OCI-M1 (cell line): ENCODE measurements around the gene PLEKHG4.

Experiments used
- DNase-seq: peaks from one replicate; lab custom pipeline; 2025; lab: John Stamatoyannopoulos, UW

PLEKHG4 gene

DNA sequence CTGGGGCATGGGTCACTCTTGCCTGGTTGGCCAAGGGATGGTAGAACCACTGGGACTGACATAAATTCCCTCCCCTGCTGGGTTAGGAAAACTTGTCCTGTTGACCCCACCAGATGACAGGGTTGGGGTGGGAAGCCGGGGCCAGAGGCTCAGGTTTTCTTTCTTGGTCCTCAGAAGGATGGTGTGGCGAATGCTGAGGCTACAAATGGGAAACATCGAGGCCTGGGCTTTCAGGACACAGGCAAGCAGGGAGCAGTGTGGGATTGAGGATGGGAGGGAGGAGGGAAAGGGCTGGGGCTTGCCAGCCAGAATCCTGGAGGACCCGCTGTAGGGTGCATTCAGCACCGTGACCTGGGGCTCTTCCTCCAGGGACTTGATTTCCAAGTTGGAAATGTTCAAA, 14.5 kb upstream of the PLEKHG4 start:
- no peak for DNase-seq

DNA sequence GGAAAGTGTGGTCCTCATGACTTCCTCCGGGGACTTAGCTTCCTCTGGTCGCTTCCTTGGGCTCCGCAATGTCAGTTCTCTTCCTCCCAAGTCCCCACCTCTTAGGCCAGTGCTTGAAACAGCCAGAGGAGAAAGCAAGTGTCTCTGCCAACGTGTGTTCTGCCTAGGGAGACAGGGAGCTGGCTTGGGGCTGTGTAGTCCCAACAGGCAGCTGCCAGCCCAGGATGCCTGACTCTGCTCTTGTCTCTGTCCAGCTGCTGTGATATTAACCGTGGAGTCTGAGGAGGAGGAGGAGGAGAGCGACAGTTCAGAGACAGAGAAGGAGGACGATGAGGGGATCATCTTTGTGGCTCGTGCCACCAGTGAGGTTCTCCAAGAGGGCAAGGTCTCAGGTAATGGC, 13.5 kb upstream of the PLEKHG4 start:
- DNase-seq = no peak

- peak; percentile 97 for DNase-seq
Measured at GRCh38 chr16:67268136-67268579, 11.2 kb upstream of the PLEKHG4 start.

GRCh38 chr16:67269766-67270165, 9.6 kb upstream of the PLEKHG4 start:
- no peak for DNase-seq

DNA sequence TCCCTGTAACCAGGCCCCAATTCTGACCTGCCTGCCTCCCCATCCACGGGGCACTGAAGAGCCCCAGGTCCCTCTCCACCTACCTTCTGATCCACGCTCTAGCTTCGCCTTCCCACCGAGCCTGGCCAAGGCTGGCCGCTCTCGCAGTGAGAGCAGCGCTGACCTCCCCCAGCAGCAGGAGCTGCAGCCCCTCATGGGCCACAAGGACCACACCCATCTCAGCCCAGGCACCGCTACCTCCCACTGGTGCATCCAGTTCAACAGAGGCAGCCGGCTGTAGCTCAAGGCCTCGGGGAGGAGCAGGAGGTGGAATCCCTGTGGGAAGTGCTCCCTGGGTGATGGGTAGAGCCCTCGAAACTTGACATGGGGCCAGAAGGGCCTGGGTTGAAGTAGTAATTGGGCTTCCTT, 8.4 kb upstream of the PLEKHG4 start:
- no peak for DNase-seq

DNA sequence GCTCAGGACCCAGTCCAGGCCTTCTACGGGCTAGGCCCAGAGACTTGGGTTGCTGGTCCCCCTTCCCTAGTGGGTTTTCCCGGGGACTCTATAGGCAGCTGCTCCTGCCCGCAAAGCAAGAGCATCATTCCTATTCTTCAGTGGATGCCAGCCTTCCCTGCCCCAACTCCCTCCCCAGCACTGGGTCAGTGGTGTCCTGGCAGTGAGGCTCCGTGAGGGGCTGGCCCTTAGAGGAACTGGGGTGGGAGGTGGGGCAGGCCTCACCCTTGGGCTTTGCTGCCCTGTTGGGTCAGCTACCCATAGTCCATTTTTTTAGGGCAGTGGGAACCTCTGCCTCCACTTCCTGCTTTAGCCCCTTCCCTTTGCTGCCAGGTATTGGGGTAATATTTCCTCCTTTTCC, 7.9 kb upstream of the PLEKHG4 start:
- no peak for DNase-seq

GRCh38 chr16:67275321-67275720, 4.0 kb upstream of the PLEKHG4 start:
- no peak for DNase-seq

- peak; percentile 15 for DNase-seq
Measured at GRCh38 chr16:67277294-67277998, 1.9 kb upstream of the PLEKHG4 start.

- no peak for DNase-seq
Measured at GRCh38 chr16:67277999-67278772, 1.1 kb upstream of the PLEKHG4 start.

GRCh38 chr16:67278773-67279295, 498 bp upstream of the PLEKHG4 start:
- peak; percentile 32 for DNase-seq

DNA sequence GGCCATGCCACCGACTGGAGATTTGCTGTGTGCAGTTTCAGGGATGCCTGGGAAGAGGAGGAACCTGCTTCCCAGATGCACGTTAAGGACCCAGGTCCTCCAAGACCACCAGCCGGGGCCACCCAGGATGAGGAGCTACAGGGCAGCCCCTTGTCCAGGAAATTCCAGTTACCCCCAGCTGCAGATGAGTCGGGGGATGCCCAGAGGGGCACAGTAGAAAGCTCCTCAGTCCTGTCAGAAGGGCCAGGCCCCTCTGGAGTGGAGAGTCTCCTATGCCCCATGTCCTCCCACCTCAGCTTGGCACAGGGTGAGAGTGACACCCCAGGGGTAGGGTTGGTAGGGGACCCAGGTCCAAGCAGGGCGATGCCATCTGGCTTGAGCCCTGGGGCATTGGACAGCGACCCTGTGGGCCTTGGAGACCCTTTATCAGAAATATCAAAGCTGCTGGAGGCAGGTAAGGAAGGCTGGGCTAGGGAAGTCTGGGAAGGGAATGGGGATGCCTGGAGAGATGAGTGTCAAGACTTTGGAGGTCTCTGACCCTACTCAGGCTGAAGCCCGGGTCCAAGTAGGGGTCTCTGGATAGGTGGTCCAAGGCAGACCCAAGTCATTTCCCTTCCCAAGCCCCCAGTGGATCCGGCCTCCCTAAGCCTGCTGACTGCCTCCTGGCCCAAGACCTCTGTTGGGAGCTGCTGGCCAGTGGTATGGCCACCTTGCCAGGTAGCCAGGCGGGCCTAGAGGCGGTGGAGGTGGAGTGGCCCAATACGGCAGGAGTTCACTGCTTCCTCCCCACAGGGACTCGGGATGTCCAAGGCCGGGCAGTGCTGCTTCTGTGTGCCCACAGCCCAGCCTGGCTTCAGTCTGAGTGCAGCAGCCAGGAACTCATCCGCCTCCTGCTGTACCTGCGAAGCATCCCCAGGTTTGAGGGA, 1.0 kb downstream of the PLEKHG4 start:
- DNase-seq = no peak

DNA sequence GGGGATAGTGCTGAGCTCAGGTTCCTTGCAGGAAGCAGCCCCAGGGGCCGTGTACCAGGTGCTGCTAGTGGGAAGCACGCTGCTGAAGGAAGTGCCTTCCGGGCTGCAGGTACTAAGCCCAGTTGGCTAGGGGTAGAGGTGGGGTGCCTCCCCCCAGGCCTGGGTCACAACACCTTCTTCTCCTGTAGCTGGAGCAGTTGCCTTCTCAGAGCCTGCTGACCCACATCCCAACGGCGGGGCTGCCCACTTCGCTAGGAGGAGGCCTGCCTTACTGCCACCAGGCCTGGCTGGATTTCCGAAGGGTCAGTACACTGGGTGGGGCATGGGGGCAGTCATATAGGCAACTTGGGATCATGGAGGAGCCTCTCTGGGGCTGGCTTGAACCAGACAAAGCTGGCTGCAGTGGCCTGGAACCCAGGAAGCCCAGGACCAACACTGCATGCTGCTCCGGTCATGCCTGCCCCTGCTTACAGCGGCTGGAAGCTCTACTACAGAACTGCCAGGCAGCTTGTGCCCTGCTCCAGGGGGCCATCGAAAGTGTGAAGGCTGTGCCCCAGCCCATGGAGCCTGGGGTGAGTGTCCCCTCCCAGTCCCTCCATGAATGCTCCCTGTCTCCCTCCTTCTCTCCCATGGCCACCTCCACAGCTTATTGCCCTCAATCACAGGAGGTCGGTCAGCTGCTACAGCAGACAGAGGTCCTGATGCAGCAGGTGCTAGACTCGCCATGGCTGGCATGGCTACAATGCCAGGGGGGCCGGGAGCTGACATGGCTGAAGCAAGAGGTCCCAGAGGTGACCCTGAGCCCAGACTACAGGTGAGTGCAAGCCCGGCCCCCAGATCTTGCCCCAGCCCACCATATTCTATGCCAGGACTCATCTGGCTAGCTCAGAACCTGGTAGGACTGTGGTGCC, 2.5 kb downstream of the PLEKHG4 start:
- DNase-seq = no peak

- no peak for DNase-seq
Measured at GRCh38 chr16:67282447-67282805, 3.1 kb downstream of the PLEKHG4 start.

DNA sequence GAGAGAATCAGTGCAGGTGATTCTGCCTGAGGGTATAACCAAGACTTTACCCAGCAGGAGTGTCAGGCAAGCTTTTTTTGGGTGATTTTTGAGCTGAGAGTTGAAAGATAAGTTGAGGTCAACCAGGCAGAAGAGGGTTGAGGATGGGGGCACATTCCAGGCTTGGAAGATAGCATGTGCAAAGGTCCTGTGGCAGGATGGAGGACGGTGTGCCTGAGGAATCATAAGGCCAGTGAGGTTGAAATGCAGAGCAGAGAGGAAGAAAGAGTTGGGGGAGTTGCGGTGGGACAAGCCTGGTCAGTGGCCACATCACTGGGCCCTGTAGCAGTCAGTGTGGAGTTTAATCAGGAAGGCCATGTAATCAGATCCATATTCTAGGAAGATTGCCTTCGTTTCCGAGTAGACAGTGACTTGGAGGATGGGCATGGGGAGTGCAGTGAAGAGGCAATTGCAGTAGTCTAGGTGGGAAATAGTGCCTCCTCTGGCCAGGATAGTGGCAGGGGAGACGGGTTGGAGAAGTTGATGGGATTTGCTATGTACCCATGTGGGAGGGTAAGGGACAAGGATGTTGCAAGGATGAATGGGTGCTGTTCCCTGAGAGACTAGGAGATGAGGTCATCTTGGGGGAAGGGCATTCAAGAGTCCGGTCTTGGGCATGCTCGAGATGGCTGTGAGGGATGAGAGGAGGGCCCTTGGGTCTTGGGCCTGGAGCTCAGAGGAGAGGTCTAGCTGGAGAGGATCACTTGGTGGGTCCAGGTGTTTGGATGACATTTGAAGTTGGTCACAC, 3.9 kb downstream of the PLEKHG4 start:
- DNase-seq = no peak

DNA sequence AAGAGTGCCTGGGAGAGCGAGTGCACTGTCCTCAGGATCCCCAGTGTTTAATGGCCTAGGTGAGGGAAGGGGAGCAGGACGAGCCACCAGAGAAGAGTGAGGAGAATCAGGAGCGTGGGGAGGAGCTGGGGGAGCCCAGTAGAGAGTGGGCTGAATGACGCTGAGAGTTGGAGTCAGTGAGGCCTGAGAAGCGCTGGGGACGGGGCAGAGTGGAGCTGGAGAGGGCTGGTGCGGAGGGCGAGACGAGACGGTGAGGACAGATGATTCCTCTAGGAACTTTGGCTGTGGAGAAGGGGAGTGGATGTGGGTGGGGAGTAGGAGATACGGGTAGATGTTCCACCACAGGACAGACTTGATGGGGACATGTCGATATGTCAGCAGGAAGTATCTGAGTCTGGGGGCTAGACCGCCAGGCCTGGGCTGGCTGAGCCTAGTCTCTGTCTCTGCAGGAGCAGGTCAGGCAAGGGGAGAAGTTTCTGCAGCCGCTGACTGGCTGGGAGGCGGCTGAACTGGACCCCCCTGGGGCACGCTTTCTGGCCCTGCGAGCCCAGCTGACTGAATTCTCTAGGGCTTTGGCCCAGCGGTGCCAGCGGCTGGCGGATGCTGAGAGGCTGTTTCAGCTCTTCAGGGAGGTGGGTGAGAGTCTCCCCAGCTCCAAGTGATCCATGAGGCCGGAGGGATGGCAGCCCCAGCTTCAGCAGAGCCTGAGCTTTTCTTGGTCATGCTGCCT, 4.7 kb downstream of the PLEKHG4 start:
- no peak for DNase-seq

DNA sequence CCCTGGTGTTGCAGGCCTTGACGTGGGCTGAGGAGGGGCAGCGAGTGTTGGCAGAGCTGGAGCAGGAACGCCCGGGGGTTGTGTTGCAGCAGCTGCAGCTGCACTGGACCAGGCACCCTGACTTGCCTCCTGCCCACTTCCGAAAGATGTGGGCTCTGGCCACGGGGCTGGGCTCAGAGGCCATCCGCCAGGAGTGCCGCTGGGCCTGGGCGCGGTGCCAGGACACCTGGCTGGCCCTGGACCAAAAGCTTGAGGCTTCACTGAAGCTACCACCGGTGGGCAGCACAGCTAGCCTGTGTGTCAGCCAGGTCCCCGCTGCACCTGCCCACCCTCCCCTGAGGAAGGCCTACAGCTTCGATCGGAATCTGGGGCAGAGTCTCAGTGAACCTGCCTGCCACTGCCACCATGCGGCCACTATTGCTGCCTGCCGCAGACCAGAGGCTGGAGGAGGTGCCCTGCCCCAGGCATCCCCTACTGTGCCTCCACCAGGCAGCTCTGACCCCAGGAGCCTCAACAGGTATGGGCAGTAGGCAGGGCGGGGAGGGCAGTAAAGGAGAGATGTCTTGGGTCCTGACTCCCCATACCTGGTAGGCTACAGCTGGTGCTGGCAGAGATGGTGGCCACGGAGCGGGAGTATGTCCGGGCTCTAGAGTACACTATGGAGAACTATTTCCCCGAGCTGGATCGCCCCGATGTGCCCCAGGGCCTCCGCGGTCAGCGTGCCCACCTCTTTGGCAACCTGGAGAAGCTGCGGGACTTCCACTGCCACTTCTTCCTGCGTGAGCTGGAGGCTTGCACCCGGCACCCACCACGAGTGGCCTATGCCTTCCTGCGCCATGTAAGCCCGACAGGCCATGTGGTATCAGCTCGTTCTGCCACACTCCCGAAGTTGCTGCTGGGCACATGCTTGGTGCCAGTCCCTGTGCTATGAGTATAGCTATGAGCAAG, 5.6 kb downstream of the PLEKHG4 start:
- peak; percentile 48 for DNase-seq

GRCh38 chr16:67286441-67287235, 7.3 kb downstream of the PLEKHG4 start:
- no peak for DNase-seq

DNA sequence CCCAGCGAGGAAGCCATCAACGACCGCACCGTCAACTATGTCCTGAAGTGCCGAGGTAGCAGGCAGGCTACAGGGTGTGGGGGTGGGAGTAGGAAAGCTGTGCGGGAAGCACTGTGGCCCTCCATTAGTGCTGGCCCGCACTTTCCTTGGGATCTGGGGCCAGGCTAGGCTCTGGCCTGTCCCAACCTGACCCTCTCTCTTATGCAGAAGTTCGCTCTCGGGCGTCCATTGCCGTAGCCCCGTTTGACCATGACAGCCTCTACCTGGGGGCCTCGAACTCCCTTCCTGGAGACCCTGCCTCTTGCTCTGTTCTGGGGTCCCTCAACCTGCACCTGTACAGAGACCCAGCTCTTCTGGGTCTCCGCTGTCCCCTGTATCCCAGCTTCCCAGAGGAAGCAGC, 8.6 kb downstream of the PLEKHG4 start:
- DNase-seq = no peak
